Parathyroid adenoma (tissue), 2 donors: ENCODE results near the gene LIN7C.
"Not testable (repeated sequence)": the region's sequence is repeated elsewhere in the genome, so short reads cannot be mapped to it uniquely, and the experiment has no call there.

Experiments
- H2AFZ ChIP-seq: fragments of 300-600 bp; sonication (generic); one replicate; pipeline ENCODE4 v1.7.0; 2017; ENCODE audit warnings: antibody characterized with exemption, mild to moderate bottlenecking
- H3K27ac ChIP-seq: fragments of 300-600 bp; sonication (generic); one replicate; pipeline ENCODE4 v1.7.0; 2017
- H3K27me3 ChIP-seq: fragments of 300-600 bp; sonication (generic); one replicate; pipeline ENCODE4 v1.7.0; 2017; ENCODE audit warnings: low read length; ENCODE audit not compliant: control insufficient read depth, insufficient read depth
- H3K36me3 ChIP-seq: fragments of 300-600 bp; sonication (generic); one replicate; pipeline ENCODE4 v1.7.0; 2017; ENCODE audit warnings: low read length; ENCODE audit not compliant: control insufficient read depth, insufficient read depth
- H3K4me1 ChIP-seq: fragments of 300-600 bp; sonication (generic); one replicate; pipeline ENCODE4 v1.7.0; 2017; ENCODE audit warnings: control low read depth
- H3K4me2 ChIP-seq: fragments of 300-600 bp; sonication (generic); one replicate; pipeline ENCODE4 v1.7.0; 2017; ENCODE audit warnings: low read length
- H3K4me3 ChIP-seq: fragments of 300-600 bp; sonication (generic); one replicate; pipeline ENCODE4 v1.7.0; 2017; ENCODE audit warnings: low read depth, low read length
- H3K79me2 ChIP-seq: fragments of 300-600 bp; sonication (generic); one replicate; pipeline ENCODE4 v1.7.0; 2017; ENCODE audit warnings: control low read depth
- H3K9ac ChIP-seq: fragments of 300-600 bp; sonication (generic); one replicate; pipeline ENCODE4 v1.7.0; 2017; ENCODE audit warnings: mild to moderate bottlenecking
- H3K9me3 ChIP-seq: fragments of 300-600 bp; sonication (generic); one replicate; pipeline ENCODE4 v1.7.0; 2017; ENCODE audit warnings: low read length; ENCODE audit not compliant: control insufficient read depth
- TF ChIP-seq, protein P1 (sequence below): fragments of 300-600 bp; sonication (generic); IDR thresholded peaks from one replicate; pipeline ENCODE4 v1.7.0; 2017; ENCODE audit warnings: antibody characterized with exemption, mild to moderate bottlenecking
- donor health status: primary hyperparathyroidism.

Gene LIN7C

DNA sequence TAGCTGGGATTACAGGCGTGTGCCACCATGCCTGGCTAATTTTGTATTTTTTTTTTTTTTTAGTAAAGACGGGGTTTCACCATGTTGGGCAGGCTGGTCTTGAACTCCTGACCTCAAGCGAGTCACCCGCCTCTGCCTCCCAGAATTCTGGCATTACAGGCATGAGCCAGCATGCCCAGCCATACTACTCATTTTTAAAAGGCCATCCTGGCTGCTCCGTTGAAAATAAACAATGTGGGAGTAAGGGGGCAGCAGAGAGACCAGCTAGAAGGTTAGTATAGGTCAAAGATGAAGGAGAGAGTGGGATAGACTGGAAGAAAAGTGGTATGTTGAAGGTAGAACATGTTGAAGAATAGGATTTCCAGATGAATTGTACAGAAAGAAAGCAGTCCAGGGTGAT lies 17.6 kb upstream of the LIN7C start:
- Histone ChIP-seq H3K27ac (no peak overlapping the region), H3K9ac (no peak overlapping the region), H3K27me3 (no peaks in the 10 kb centered on the region), H2AFZ (no peak overlapping the region), H3K9me3 (no peaks in the 10 kb centered on the region), H3K4me3 (no peak overlapping the region), H3K4me2 (no peak overlapping the region), H3K36me3 (no peaks in the 10 kb centered on the region), H3K79me2 (no peaks in the 10 kb centered on the region), H3K4me1 (no peaks in the 10 kb centered on the region)
- TF ChIP-seq, protein P1, sequence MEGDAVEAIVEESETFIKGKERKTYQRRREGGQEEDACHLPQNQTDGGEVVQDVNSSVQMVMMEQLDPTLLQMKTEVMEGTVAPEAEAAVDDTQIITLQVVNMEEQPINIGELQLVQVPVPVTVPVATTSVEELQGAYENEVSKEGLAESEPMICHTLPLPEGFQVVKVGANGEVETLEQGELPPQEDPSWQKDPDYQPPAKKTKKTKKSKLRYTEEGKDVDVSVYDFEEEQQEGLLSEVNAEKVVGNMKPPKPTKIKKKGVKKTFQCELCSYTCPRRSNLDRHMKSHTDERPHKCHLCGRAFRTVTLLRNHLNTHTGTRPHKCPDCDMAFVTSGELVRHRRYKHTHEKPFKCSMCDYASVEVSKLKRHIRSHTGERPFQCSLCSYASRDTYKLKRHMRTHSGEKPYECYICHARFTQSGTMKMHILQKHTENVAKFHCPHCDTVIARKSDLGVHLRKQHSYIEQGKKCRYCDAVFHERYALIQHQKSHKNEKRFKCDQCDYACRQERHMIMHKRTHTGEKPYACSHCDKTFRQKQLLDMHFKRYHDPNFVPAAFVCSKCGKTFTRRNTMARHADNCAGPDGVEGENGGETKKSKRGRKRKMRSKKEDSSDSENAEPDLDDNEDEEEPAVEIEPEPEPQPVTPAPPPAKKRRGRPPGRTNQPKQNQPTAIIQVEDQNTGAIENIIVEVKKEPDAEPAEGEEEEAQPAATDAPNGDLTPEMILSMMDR: no peak

DNA sequence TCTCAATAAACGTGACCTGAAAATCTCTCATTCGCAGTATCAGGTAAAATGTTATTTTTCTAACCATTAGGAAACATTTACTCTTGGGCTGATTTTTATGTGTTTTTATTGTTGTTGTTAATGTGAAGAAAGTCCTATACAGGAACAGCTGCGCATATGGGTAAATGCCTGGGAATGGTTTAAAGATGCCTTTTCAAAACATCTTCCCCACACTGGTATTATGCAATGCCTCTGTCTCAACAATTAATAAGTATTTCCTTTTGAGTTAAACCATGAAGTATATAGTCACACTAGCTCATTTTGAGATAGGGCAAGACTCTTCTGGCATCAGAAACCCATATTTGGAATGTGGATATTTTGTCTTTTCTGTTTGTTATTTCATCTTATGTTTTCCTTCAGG lies 13.7 kb upstream of the LIN7C start:
- no peak overlapping the region for H3K4me2 ChIP-seq
- no peak overlapping the region for H3K4me3 ChIP-seq
- no peak overlapping the region for H3K27ac ChIP-seq
- H3K4me1 ChIP-seq: no peaks in the 10 kb centered on the region
- no peak overlapping the region for H2AFZ ChIP-seq
- no peaks in the 10 kb centered on the region for H3K79me2 ChIP-seq
- no peaks in the 10 kb centered on the region for H3K36me3 ChIP-seq
- no peak overlapping the region for H3K9ac ChIP-seq
- TF ChIP-seq, protein P1: no peak
- H3K27me3 ChIP-seq: no peaks in the 10 kb centered on the region
- H3K9me3 ChIP-seq: no peaks in the 10 kb centered on the region

DNA sequence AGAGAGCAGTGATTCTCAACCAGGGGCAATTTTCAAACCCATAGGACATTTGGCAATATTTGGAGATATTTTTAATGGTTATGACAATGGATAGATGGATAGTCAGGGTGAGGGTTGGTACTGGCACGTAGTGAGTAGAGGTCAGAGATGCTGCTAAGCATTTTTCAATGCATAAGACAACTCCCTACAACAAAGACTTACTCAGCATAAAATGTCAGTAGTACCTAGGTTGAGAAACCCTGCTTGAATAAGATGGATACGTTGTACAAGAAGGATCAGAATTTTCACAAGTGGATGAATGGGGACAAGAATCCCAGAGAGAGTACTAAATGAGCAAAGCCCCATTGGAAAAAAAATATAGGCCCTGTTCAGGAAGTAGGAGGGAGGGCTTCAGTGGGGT lies 11.9 kb upstream of the LIN7C start:
- Histone ChIP-seq H3K4me3 (no peak overlapping the region), H3K4me2 (no peak overlapping the region), H3K36me3 (no peaks in the 10 kb centered on the region), H3K4me1 (no peaks in the 10 kb centered on the region), H2AFZ (no peak overlapping the region), H3K9ac (no peak overlapping the region), H3K9me3 (no peaks in the 10 kb centered on the region), H3K27me3 (no peaks in the 10 kb centered on the region), H3K79me2 (no peaks in the 10 kb centered on the region), H3K27ac (no peak overlapping the region)
- TF ChIP-seq, protein P1: no peak

DNA sequence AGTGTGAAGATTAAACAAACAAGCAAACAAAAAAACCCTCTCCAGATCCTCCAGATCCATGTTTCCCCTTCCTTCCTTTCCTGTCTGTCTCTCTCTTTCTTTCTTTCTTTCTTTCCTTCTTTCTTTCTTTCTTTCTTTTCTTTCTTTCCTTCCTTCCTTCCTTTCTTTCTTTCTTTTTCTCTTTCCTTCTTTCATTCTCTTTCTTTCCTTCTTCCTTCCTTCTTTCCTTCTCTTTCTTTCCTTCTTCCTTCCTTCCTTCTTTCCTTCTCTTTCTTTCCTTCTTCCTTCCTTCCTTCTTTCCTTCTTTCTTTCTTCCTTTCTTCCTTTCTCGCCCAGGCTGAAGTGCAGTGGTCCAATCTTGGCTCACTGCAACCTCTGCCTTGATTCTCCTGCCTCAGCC lies 10.9 kb upstream of the LIN7C start:
- H3K79me2 ChIP-seq, H3K9ac ChIP-seq, H3K36me3 ChIP-seq, H2AFZ ChIP-seq, H3K4me2 ChIP-seq, H3K27me3 ChIP-seq, H3K9me3 ChIP-seq, H3K4me3 ChIP-seq, H3K4me1 ChIP-seq, H3K27ac ChIP-seq: not testable (repeated sequence)

DNA sequence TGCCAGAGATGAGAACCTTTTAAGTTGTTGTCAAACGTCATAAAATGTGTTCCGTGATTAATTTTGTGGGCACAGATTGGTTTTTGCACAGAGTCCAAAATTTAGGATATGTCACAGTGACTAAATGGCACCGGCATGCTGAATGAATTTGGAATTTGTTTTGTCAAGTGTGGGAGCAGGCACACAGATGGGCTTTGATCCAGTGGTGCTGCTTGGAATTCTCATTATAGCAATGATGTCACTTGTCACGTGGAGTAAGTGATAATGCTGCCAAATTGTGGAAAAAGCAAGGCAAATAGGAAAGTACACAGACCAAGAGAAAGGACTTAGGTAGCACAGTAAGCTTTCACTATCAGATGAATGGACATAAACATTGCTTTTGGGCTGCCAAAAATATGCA lies 8.0 kb upstream of the LIN7C start:
- no peak overlapping the region for H3K9ac ChIP-seq
- H3K27ac ChIP-seq: no peak overlapping the region
- H3K4me2 ChIP-seq: no peak overlapping the region
- H3K4me1 ChIP-seq: no peaks in the 10 kb centered on the region
- H3K79me2 ChIP-seq: no peaks in the 10 kb centered on the region
- H3K9me3 ChIP-seq: no peaks in the 10 kb centered on the region
- no peak overlapping the region for H2AFZ ChIP-seq
- H3K36me3 ChIP-seq: no peaks in the 10 kb centered on the region
- H3K27me3 ChIP-seq: no peaks in the 10 kb centered on the region
- no peak overlapping the region for H3K4me3 ChIP-seq
- TF ChIP-seq, protein P1: no peak
